ENCODE measurements around the gene GTF3C1.

DNA sequence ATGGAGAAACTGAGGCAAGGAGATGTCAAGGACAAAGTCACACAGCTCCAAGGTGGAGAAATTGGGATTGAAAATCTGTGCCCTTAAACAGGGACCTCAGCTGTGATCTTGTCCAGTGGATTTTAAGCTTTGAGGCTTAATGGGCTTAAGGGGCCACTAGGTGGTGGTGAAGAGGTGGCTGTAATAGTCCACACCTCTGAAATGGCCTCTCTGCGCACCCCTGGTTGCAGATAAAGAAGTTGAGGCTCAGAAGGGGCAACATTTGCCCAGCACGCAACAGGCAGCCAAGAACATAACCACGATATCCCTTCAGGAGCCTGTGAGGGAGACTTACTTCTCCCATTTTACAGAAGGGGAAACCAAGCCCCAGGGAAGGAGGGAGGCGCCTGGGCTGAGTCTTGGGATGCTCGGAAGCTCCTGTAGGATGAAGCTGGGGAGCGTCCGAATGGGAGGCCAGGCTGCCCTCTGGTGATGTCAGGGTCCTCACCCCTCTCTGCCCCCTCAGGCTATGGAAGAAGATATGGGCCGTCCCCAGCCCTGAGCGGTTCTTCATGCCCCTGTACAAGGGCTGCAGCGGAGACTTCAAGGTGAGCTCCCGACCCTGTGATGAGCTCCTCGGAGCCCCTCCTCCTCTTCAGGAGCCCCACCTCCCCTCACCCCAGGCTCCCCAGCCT lies 104.1 kb downstream of the GTF3C1 start:
- TF ChIP-seq, protein P1, sequence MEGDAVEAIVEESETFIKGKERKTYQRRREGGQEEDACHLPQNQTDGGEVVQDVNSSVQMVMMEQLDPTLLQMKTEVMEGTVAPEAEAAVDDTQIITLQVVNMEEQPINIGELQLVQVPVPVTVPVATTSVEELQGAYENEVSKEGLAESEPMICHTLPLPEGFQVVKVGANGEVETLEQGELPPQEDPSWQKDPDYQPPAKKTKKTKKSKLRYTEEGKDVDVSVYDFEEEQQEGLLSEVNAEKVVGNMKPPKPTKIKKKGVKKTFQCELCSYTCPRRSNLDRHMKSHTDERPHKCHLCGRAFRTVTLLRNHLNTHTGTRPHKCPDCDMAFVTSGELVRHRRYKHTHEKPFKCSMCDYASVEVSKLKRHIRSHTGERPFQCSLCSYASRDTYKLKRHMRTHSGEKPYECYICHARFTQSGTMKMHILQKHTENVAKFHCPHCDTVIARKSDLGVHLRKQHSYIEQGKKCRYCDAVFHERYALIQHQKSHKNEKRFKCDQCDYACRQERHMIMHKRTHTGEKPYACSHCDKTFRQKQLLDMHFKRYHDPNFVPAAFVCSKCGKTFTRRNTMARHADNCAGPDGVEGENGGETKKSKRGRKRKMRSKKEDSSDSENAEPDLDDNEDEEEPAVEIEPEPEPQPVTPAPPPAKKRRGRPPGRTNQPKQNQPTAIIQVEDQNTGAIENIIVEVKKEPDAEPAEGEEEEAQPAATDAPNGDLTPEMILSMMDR (conservative IDR thresholded peaks at IDR 0.05) = no peak
- TF ChIP-seq ZFX (IDR thresholded peaks at IDR 0.05) = no peak

Data from C4-2B (cell line).